Stomach (tissue), 9 donors: ENCODE data around the gene SH3RF3. TPM values are rescaled to one million over a fixed set of nuclear protein-coding genes. Genes with fewer than 3 reads are reported as not detected.

Experiments
- DNase-seq, 2 donors: peaks; one replicate each; pipeline versions ENCODE4 v3.0.0 to v3.0.0-alpha.2; 2013 to 2019
- H3K27ac ChIP-seq, 5 donors: fragments of 200-600 bp in 4 of 5; sonication (generic) in 4 of 5; one replicate each; pipeline ENCODE4 v1.5.1; 2013 to 2019; ENCODE audit warnings: mild to moderate bottlenecking in 1 of 5, moderate library complexity in 1 of 5
- H3K27me3 ChIP-seq, 3 donors: fragments of 200-600 bp; sonication (generic); one replicate each; pipeline ENCODE4 v1.5.1; 2017 to 2019; ENCODE audit warnings: mixed run types in 1 of 3
- H3K36me3 ChIP-seq, 4 donors: fragments of 200-600 bp; sonication (generic); 1 replicate in 3 of 4; 2 replicates in 1 of 4; pipeline ENCODE4 v1.5.1; 2016 to 2019
- H3K4me1 ChIP-seq, 4 donors: fragments of 200-600 bp; sonication (generic); one replicate each; pipeline ENCODE4 v1.5.1; 2016 to 2019
- H3K4me3 ChIP-seq, 4 donors: fragments of 200-600 bp; sonication (generic) in 3 of 4; one replicate each; pipeline ENCODE4 v1.5.1; 2016 to 2019; ENCODE audit warnings: mild to moderate bottlenecking in 1 of 4
- H3K9me3 ChIP-seq, 4 donors: fragments of 200-600 bp; sonication (generic); one replicate each; pipeline ENCODE4 v1.5.1; 2016 to 2019
- CTCF ChIP-seq, 7 experiments: fragments of 450-650 bp in 4 of 7; fragments of 200-600 bp in 3 of 7; sonication (generic) in 3 of 7; IDR thresholded peaks; one replicate each; pipeline ENCODE4 v1.5.1; 2016 to 2019; ENCODE audit warnings: antibody characterized with exemption in 7 of 7, control low read depth in 2 of 7, mild to moderate bottlenecking in 1 of 7
- EP300 ChIP-seq: sonication (generic); formaldehyde crosslinking; IDR thresholded peaks from one replicate; pipeline ENCODE4 v1.6.1; 2017; ENCODE audit warnings: antibody characterized with exemption
- POLR2A ChIP-seq, 4 donors: fragments of 450-650 bp; IDR thresholded peaks; one replicate each; pipeline ENCODE4 v1.6.1; 2016; ENCODE audit warnings: antibody characterized with exemption in 4 of 4, control low read depth in 2 of 4, mild to moderate bottlenecking in 1 of 4, moderate library complexity in 1 of 4
- POLR2AphosphoS5 ChIP-seq, 3 donors: sonication (generic); formaldehyde crosslinking; IDR thresholded peaks; one replicate each; pipeline ENCODE4 v1.6.1; 2016; ENCODE audit warnings: antibody characterized with exemption in 3 of 3
- WGBS, 5 donors: extraction: QIAGEN DNeasy Blood & Tissue Kit in 3 of 5; methylation state at CpG; one replicate each; pipeline versions ENCODE4 v1.1.5 to v1.1.7; 2013 to 2018; 5-methylcytosine and 5-hydroxymethylcytosine counted together
- intact Hi-C: fragments of 100-400 bp; cut with DNase I; formaldehyde crosslinking; loops from one replicate; pipeline ENCODE4 v1.15.1; 2023; ENCODE audit warnings: low total_unique reads
- polyA plus RNA-seq, 3 donors: library from polyadenylated mRNA; stranded (reverse); fragments of 200-250 nt; gene quantifications; one replicate each; pipeline ENCODE4 v1.2.3, GENCODE V29; 2013
- total RNA-seq, 5 donors: library from RNA; depleted of rRNA; stranded (reverse); fragments of >200 nt; gene quantifications; one replicate each; pipeline versions ENCODE4 v1.1.0 to v1.2.3, GENCODE V29; 2014 to 2016
- donor health status: healthy with polysubstance abuse.
- donor health status: Bipolar disorder and iron deficiency.
- donor health status: healthy.

SH3RF3 gene
- total and polyA plus RNA-seq, 8 donors, result 0.87 to 11.1 (median 4.4) TPM

- Histone ChIP-seq H3K27me3 (peaks cover 0 to 4% (median 0%) of the 10 kb centered on the region in 3 donors), H3K9me3 (no peaks in the 10 kb centered on the region), H3K27ac (no peak overlapping the region), H3K4me3 (no peak overlapping the region), H3K4me1 (peaks cover 6 to 10% (median 8%) of the 10 kb centered on the region in 4 donors), H3K36me3 (no peaks in the 10 kb centered on the region)
- WGBS, 5 donors, result 73 to 90% (median 83%) methylated on average over 5 of the region's 5 CpGs
- no peak for DNase-seq
- intact Hi-C loops, result no loop called here
- TF ChIP-seq POLR2AphosphoS5 (IDR thresholded peaks at IDR 0.05) (no peak), POLR2A (IDR thresholded peaks at IDR 0.05) (no peak), CTCF (IDR thresholded peaks at IDR 0.05) (no peak), EP300 (no peak)
These were observed 402.2 kb downstream of the SH3RF3 start for GRCh38 chr2:109531221-109531620.

- WGBS, 5 donors, result 67 to 76% (median 71%) methylated on average over 10 of the region's 10 CpGs
These were observed 403.1 kb downstream of the SH3RF3 start for GRCh38 chr2:109531896-109532727.

GRCh38 chr2:109532728-109533076 is 403.7 kb downstream of the SH3RF3 start:
- Histone ChIP-seq H3K27ac (no peak overlapping the region), H3K27me3 (peaks cover 0 to 3% (median 0%) of the 10 kb centered on the region in 3 donors), H3K9me3 (no peaks in the 10 kb centered on the region), H3K36me3 (no peaks in the 10 kb centered on the region), H3K4me3 (no peak overlapping the region), H3K4me1 (peaks cover 6 to 10% (median 8%) of the 10 kb centered on the region in 4 donors)
- intact Hi-C loops, result no loop called here
- peak in 1 of 2 donors; percentile 15 for DNase-seq
- WGBS, 5 donors, result 82 to 93% (median 88%) methylated on average over 5 of the region's 5 CpGs
- TF ChIP-seq EP300 (no peak), POLR2AphosphoS5 (IDR thresholded peaks at IDR 0.05) (no peak), POLR2A (IDR thresholded peaks at IDR 0.05) (no peak), CTCF (IDR thresholded peaks at IDR 0.05) (no peak)

More at GRCh38 chr2:109531896-109532727, 403.1 kb downstream of the SH3RF3 start:
- Histone ChIP-seq H3K9me3 (no peaks in the 10 kb centered on the region), H3K27ac (no peak overlapping the region), H3K4me1 (peaks cover 6 to 10% (median 8%) of the 10 kb centered on the region in 4 donors), H3K27me3 (peaks cover 0 to 4% (median 0%) of the 10 kb centered on the region in 3 donors), H3K36me3 (no peaks in the 10 kb centered on the region), H3K4me3 (no peak overlapping the region)
- intact Hi-C loops, result no loop called here
- TF ChIP-seq EP300 (no peak), CTCF (IDR thresholded peaks at IDR 0.05) (no peak), POLR2AphosphoS5 (IDR thresholded peaks at IDR 0.05) (no peak), POLR2A (IDR thresholded peaks at IDR 0.05) (no peak)
- peak in 1 of 2 donors; percentile 22 for DNase-seq

- TF ChIP-seq POLR2AphosphoS5 (IDR thresholded peaks at IDR 0.05) (no peak), POLR2A (IDR thresholded peaks at IDR 0.05) (no peak), CTCF (IDR thresholded peaks at IDR 0.05) (no peak), EP300 (no peak)
- WGBS, 5 donors, result 78 to 84% (median 79%) methylated on average over 7 of the region's 7 CpGs
- intact Hi-C loops, result no loop called here
These were observed 404.8 kb downstream of the SH3RF3 start for GRCh38 chr2:109533823-109534222.

More at GRCh38 chr2:109533823-109534222, 404.8 kb downstream of the SH3RF3 start:
- Histone ChIP-seq H3K4me3 (no peak overlapping the region), H3K27ac (no peak overlapping the region), H3K36me3 (no peaks in the 10 kb centered on the region), H3K27me3 (no peaks in the 10 kb centered on the region), H3K9me3 (no peaks in the 10 kb centered on the region), H3K4me1 (peaks cover 6 to 10% (median 8%) of the 10 kb centered on the region in 4 donors)
- peak in 1 of 2 donors; percentile 20 for DNase-seq
